LNCAP (cell line): ENCODE measurements around the gene SMR3A.

ENCODE experiments used
- TF ChIP-seq, protein P1 (sequence below): fragments of 450-650 bp; IDR thresholded peaks from 2 replicates; pipeline ENCODE4 v1.5.1; 2017; ENCODE audit warnings: mild to moderate bottlenecking

SMR3A gene

DNA sequence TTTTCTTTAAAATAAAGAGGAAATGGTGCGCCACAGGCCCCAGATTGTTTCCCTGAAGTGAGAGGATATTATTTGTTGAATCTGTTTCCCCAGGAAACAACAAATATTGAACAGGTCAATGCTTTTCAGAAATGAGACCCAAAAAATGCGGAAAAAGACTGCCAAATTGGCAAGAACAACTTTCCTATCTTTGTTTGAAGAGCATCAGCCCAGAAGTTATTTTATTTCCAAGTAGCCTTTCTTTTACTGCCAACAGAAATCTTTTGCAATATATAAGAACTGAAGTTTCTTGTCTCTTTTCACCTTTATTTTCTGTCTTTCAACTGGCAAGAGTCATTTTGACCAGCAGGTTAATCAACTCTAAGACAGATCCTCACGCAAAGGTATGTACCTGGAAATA is at the start of gene SMR3A:
Gene SMR3A, plus strand, starts transcription at position 301 of the 400 bp plus-strand sequence. CDS start 1,356 bp downstream, outside the sequence.
- TF ChIP-seq, protein P1, sequence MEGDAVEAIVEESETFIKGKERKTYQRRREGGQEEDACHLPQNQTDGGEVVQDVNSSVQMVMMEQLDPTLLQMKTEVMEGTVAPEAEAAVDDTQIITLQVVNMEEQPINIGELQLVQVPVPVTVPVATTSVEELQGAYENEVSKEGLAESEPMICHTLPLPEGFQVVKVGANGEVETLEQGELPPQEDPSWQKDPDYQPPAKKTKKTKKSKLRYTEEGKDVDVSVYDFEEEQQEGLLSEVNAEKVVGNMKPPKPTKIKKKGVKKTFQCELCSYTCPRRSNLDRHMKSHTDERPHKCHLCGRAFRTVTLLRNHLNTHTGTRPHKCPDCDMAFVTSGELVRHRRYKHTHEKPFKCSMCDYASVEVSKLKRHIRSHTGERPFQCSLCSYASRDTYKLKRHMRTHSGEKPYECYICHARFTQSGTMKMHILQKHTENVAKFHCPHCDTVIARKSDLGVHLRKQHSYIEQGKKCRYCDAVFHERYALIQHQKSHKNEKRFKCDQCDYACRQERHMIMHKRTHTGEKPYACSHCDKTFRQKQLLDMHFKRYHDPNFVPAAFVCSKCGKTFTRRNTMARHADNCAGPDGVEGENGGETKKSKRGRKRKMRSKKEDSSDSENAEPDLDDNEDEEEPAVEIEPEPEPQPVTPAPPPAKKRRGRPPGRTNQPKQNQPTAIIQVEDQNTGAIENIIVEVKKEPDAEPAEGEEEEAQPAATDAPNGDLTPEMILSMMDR = no peak

DNA sequence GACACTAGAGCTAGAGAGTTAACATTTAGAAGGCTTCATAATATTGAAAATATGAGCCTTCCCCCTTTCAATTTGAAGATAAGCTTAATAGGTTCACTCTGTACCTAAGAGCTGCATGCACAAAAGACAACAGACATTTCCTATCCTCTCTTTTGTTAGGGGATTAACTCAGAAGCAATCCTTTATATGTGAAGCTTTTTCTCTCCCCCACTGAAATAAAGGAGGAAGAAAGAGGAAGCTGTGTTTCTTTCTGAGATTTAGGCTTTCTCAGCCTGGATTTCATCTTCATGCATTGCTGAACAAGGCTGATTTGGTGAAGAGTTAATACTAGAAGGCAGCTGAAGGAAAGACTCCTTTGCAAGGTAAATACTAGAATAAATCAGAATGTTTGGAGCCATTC is 46.8 kb upstream of the SMR3A start:
- TF ChIP-seq, protein P1 = no peak

DNA sequence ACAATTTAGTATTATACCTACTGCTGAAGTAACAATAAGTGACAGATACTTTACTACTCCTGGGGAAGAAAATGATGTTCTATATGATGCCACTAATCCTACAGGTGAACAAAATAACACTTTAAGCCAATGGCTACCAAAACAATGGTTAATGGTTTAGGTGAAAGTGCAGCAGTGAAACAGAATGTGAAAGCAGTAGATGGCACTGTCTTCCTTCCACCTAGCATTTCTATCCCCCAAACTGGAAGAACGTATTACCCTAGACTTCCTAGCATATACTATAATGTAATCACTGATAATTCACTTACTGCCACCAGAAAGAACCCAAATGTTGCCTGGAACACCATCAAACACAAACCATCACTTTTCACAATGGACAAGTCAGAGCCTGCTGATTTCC is 44.6 kb upstream of the SMR3A start:
- TF ChIP-seq, protein P1 = peak; percentile 42; the same call in 1 of the 2 replicates

DNA sequence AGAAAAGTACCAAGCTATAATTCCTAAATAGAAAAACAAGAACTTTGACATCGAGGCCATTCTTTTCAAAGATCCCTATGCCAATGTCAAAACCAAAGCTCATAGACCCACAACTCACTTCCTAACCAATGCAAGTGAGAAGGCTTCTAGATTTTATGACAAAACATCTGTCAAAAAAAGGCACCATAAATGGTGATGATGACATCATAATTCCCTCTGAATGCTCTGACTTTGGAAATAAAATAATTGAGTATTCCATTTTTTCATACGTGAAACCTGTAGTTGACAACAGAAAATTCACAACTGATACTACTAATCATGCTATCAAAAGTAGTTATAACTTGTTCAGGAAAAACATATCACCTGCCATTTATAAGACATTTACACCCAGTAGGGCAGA is 34.5 kb upstream of the SMR3A start:
- TF ChIP-seq, protein P1 = no peak

DNA sequence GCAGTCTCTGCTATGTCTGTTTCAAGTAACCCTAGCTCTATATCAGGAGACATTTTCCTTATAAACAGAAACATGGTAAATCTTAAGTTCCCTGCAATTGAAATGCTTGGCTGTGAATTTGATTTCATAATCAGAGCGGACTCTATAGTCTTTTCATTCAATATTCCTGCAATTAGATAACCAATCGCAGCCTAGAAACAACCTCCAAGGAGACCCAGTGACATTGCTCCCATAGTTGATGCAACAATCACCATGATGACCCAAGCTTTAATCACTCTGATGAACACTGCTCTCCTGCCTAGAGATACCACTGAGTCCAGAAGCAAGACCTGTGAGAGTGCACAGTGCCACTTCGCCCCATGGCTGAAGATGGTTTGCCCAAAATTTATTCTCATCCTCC is 25.9 kb upstream of the SMR3A start, which contains the start of gene CABS1:
Gene CABS1, plus strand, starts transcription at position 301 of the 400 bp plus-strand sequence. Its CDS starts 59 bp downstream, at position 360.
- TF ChIP-seq, protein P1 = no peak

DNA sequence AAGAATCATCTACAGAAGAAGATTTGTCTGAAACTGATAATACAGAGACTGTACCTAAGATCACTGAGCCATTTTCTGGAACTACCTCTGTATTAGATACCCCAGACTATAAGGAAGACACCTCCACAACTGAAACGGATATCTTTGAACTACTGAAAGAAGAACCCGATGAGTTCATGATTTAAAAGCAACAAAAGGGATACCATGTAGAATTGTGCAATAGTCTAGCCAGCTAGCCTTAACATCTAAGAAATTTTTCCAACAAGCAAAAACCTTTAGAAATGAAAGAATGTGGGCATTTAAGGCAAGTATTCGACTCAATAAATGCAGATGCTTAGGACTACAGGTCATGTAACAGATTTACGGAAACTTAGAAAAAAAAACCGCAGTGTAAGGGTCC is 24.5 kb upstream of the SMR3A start:
- TF ChIP-seq, protein P1 = no peak

DNA sequence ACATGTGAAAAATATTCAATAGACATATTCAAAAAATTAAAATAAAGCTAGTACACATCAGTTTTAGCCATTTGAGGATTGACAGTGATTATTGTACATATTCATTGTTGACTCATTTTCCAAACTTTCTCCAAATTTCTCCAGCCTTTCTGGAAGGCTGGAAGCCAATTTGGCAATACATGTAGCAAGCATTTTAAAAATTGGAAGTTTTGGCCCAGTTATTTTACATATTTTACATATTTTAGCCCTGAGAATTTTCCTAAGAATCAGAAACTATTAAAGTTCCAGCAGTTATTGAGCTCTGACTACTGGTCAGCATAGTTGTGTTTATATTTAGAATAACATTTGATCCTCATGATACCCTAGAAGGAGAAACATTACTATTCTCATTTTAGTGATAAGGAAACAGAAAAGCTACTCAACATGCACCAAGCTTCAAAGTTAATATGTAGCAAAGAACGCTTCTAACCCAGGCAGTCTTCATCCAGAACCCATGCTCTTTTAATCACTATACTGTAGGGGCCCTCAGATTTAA is 22.6 kb upstream of the SMR3A start:
- TF ChIP-seq, protein P1 = no peak

DNA sequence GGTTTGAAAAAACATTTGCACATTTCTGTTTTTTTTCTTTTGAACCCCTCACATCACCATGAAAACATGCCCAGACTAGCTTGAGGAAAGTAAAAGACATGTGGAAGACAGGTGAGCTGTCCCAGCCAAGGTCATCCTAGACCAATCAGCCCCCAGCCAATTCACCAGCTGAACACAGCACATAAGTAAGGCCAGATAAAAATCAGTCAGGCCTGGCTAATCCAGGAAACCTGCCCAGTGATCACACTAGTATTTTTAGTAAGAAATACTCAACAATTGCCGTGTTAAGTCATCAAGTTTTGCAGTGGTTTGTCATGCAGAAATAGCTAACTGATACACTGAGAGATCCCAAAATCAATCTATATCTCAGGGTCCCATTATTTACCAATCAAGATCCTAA is 4.4 kb upstream of the SMR3A start:
- TF ChIP-seq, protein P1 = no peak
